ENCODE measurements around the gene NDUFS3.

- peak; percentile 73 for TF ChIP-seq CTCF (IDR thresholded peaks at IDR 0.05; ENCODE audit: poor library complexity)
- TF ChIP-seq EZH2phosphoT487 (IDR thresholded peaks at IDR 0.05; ENCODE audit: low read depth, severe bottlenecking, unreplicated experiment), result no peak
Measured at GRCh38 chr11:47552566-47553405, 26.1 kb upstream of the NDUFS3 start, which contains the start of gene CELF1.

Data from hepatocyte (in vitro differentiated cells).